Stimulated activated naive B cell treated with anti-CD40 and anti-IgM and Interleukin-4, amounts not matched to agents 10 μg/mL and 1 μg/mL and 100 μg/mL, for 72 hours (primary cell): ENCODE results near the gene GALR2.

Experiments
- ATAC-seq, 2 donors: fragments of 150-1000 bp; cut with Tn5 transposase; replicated peaks; 2 replicates each; pipeline ENCODE4 v1.10.0; 2021; ENCODE audit warnings: moderate library complexity in 1 of 2
- DNase-seq: peaks from one replicate; pipeline ENCODE4 v3.0.0; 2021
- H3K27ac Mint-ChIP-seq: one replicate; pipeline ENCODE4 v1.8.0; 2022; ENCODE audit warnings: mild to moderate bottlenecking, mixed read lengths
- H3K27me3 Mint-ChIP-seq, 2 donors: one replicate each; pipeline ENCODE4 v1.8.0; 2022; ENCODE audit warnings: mixed read lengths in 2 of 2
- H3K36me3 Mint-ChIP-seq, 2 donors: one replicate each; pipeline ENCODE4 v1.8.0; 2022; ENCODE audit warnings: mixed read lengths in 2 of 2, mild to moderate bottlenecking in 1 of 2
- H3K4me1 Mint-ChIP-seq, 2 donors: one replicate each; pipeline ENCODE4 v1.8.0; 2022; ENCODE audit warnings: mixed read lengths in 2 of 2, mild to moderate bottlenecking in 1 of 2
- H3K4me3 Mint-ChIP-seq, 2 donors: one replicate each; pipeline ENCODE4 v1.8.0; 2022; ENCODE audit warnings: mild to moderate bottlenecking in 2 of 2, mixed read lengths in 2 of 2, moderate library complexity in 1 of 2
- H3K9me3 Mint-ChIP-seq, 2 donors: one replicate each; pipeline ENCODE4 v1.8.0; 2022; ENCODE audit warnings: mixed read lengths in 2 of 2, mild to moderate bottlenecking in 1 of 2

GALR2 gene

GRCh38 chr17:76074390-76075363, at the start of gene GALR2:
Gene GALR2 (plus strand): TSS chr17:76074781. CDS start chr17:76074884, 103 bp downstream.
- peaks cover 5 to 15% of the 10 kb centered on the region in 2 donors for H3K36me3 Mint-ChIP-seq
- DNase-seq: no peak
- no peaks in the 10 kb centered on the region for H3K9me3 Mint-ChIP-seq
- no peak for ATAC-seq
- peaks cover 42 to 58% of the 10 kb centered on the region in 2 donors for H3K4me1 Mint-ChIP-seq
- H3K27ac Mint-ChIP-seq: peak within 1 kb of the TSS; percentile 72
- peaks cover 55 to 60% of the 10 kb centered on the region in 2 donors for H3K27me3 Mint-ChIP-seq
- peak within 1 kb of the TSS; percentile 69 to 80 for H3K4me3 Mint-ChIP-seq

- DNase-seq (no peak), ATAC-seq (no peak)
- peaks cover 0 to 14% of the 10 kb centered on the region in 2 donors for H3K27me3 Mint-ChIP-seq
- H3K4me1 Mint-ChIP-seq: peaks cover 11 to 12% of the 10 kb centered on the region in 2 donors
- H3K27ac Mint-ChIP-seq: no peak overlapping the region
- H3K4me3 Mint-ChIP-seq: no peak overlapping the region
- no peaks in the 10 kb centered on the region for H3K9me3 Mint-ChIP-seq
- H3K36me3 Mint-ChIP-seq: no peaks in the 10 kb centered on the region
These were observed 49.3 kb upstream of the GALR2 start for GRCh38 chr17:76025294-76025693.

GRCh38 chr17:76026714-76027158, 47.8 kb upstream of the GALR2 start:
- Mint-ChIP-seq H3K4me3 (no peak overlapping the region), H3K4me1 (peaks cover 11 to 12% of the 10 kb centered on the region in 2 donors), H3K27me3 (peaks cover 0 to 14% of the 10 kb centered on the region in 2 donors), H3K9me3 (no peaks in the 10 kb centered on the region), H3K36me3 (no peaks in the 10 kb centered on the region), H3K27ac (no peak overlapping the region)
- ATAC-seq: peak in 1 of 2 donors; percentile 11
- DNase-seq: no peak

GRCh38 chr17:76027159-76027839, 47.3 kb upstream of the GALR2 start, which contains the start of gene EVPL:
Gene EVPL (minus strand): TSS chr17:76027306. CDS start chr17:76027198, 108 bp downstream.
- Mint-ChIP-seq H3K4me1 (peaks cover 11 to 12% of the 10 kb centered on the region in 2 donors), H3K27ac (no peak within 1 kb of the TSS), H3K36me3 (no peaks in the 10 kb centered on the region), H3K9me3 (no peaks in the 10 kb centered on the region), H3K4me3 (peak within 1 kb of the TSS in 1 of 2 donors; percentile 52), H3K27me3 (peaks cover 0 to 14% of the 10 kb centered on the region in 2 donors)
- ATAC-seq: peak in 1 of 2 donors; percentile 52
- no peak for DNase-seq

GRCh38 chr17:76032073-76032779, 42.4 kb upstream of the GALR2 start:
- peaks cover 0 to 8% of the 10 kb centered on the region in 2 donors for H3K27me3 Mint-ChIP-seq
- H3K4me3 Mint-ChIP-seq: no peak overlapping the region
- H3K36me3 Mint-ChIP-seq: peaks cover 2 to 10% of the 10 kb centered on the region in 2 donors
- H3K9me3 Mint-ChIP-seq: no peaks in the 10 kb centered on the region
- H3K4me1 Mint-ChIP-seq: peaks cover 9 to 12% of the 10 kb centered on the region in 2 donors
- ATAC-seq (no peak), DNase-seq (no peak)
- no peak overlapping the region for H3K27ac Mint-ChIP-seq

GRCh38 chr17:76032780-76033108, 41.8 kb upstream of the GALR2 start:
- no peak for ATAC-seq
- Mint-ChIP-seq H3K9me3 (no peaks in the 10 kb centered on the region), H3K36me3 (peaks cover 2 to 10% of the 10 kb centered on the region in 2 donors), H3K27ac (no peak overlapping the region), H3K4me1 (peaks cover 8 to 12% of the 10 kb centered on the region in 2 donors), H3K27me3 (peaks cover 0 to 8% of the 10 kb centered on the region in 2 donors), H3K4me3 (no peak overlapping the region)
- DNase-seq: no peak

- peaks cover 8 to 12% of the 10 kb centered on the region in 2 donors for H3K4me1 Mint-ChIP-seq
- H3K4me3 Mint-ChIP-seq: no peak overlapping the region
- ATAC-seq (no peak), DNase-seq (no peak)
- H3K27me3 Mint-ChIP-seq: peaks cover 0 to 8% of the 10 kb centered on the region in 2 donors
- H3K9me3 Mint-ChIP-seq: no peaks in the 10 kb centered on the region
- H3K36me3 Mint-ChIP-seq: peaks cover 3 to 12% of the 10 kb centered on the region in 2 donors
- H3K27ac Mint-ChIP-seq: no peak overlapping the region
These were observed 41.4 kb upstream of the GALR2 start for GRCh38 chr17:76033139-76033538.

- peaks cover 3 to 4% of the 10 kb centered on the region in 2 donors for H3K4me1 Mint-ChIP-seq
- H3K4me3 Mint-ChIP-seq: no peak overlapping the region
- H3K9me3 Mint-ChIP-seq: no peaks in the 10 kb centered on the region
- ATAC-seq (no peak), DNase-seq (no peak)
- H3K27me3 Mint-ChIP-seq: peaks cover 0 to 2% of the 10 kb centered on the region in 2 donors
- no peak overlapping the region for H3K27ac Mint-ChIP-seq
- peaks cover 9 to 27% of the 10 kb centered on the region in 2 donors for H3K36me3 Mint-ChIP-seq
These were observed 39.9 kb upstream of the GALR2 start for GRCh38 chr17:76034428-76035350.

GRCh38 chr17:76036497-76037261, 37.9 kb upstream of the GALR2 start:
- no peak for ATAC-seq
- Mint-ChIP-seq H3K36me3 (peaks cover 17 to 41% of the 10 kb centered on the region in 2 donors), H3K27me3 (no peaks in the 10 kb centered on the region), H3K4me3 (no peak overlapping the region), H3K9me3 (no peaks in the 10 kb centered on the region), H3K27ac (no peak overlapping the region), H3K4me1 (peaks cover 0 to 1% of the 10 kb centered on the region in 2 donors)
- DNase-seq: no peak

GRCh38 chr17:76038050-76038449, 36.5 kb upstream of the GALR2 start:
- peaks cover 0 to 1% of the 10 kb centered on the region in 2 donors for H3K4me1 Mint-ChIP-seq
- no peaks in the 10 kb centered on the region for H3K27me3 Mint-ChIP-seq
- no peaks in the 10 kb centered on the region for H3K9me3 Mint-ChIP-seq
- no peak overlapping the region for H3K27ac Mint-ChIP-seq
- H3K4me3 Mint-ChIP-seq: no peak overlapping the region
- DNase-seq: no peak
- ATAC-seq: no peak
- peaks cover 23 to 48% of the 10 kb centered on the region in 2 donors for H3K36me3 Mint-ChIP-seq

GRCh38 chr17:76039121-76039520, 35.5 kb upstream of the GALR2 start:
- ATAC-seq: no peak
- Mint-ChIP-seq H3K27ac (no peak overlapping the region), H3K4me1 (peaks cover 0 to 1% of the 10 kb centered on the region in 2 donors), H3K9me3 (no peaks in the 10 kb centered on the region), H3K4me3 (no peak overlapping the region), H3K36me3 (peaks cover 34 to 56% of the 10 kb centered on the region in 2 donors), H3K27me3 (no peaks in the 10 kb centered on the region)
- no peak for DNase-seq

- Mint-ChIP-seq H3K4me1 (peaks cover 0 to 1% of the 10 kb centered on the region in 2 donors), H3K27ac (peak overlapping the region; percentile 62), H3K27me3 (no peaks in the 10 kb centered on the region), H3K4me3 (no peak overlapping the region), H3K36me3 (peaks cover 36 to 60% of the 10 kb centered on the region in 2 donors), H3K9me3 (no peaks in the 10 kb centered on the region)
- DNase-seq (no peak), ATAC-seq (no peak)
These were observed 34.2 kb upstream of the GALR2 start for GRCh38 chr17:76040376-76040775.
